Thyroid gland (tissue), 4 donors: ENCODE data around the gene DDHD1. TPM values are rescaled to one million over a fixed set of nuclear protein-coding genes. Genes with fewer than 3 reads are reported as not detected.
"Not testable (repeated sequence)": the region's sequence is repeated elsewhere in the genome, so short reads cannot be mapped to it uniquely, and the experiment has no call there.

ENCODE experiments used
- DNase-seq, 2 donors: peaks; one replicate each; pipeline ENCODE4 v3.0.0-alpha.2; 2019
- H3K27ac ChIP-seq, 3 donors: fragments of 200-600 bp; sonication (generic); 1 replicate in 2 of 3; 2 replicates in 1 of 3; pipeline ENCODE4 v1.5.1; 2016 to 2019; ENCODE audit warnings: mild to moderate bottlenecking in 1 of 3, moderate library complexity in 1 of 3
- H3K27me3 ChIP-seq: fragments of 200-600 bp; sonication (generic); one replicate; pipeline ENCODE4 v1.5.1; 2019
- H3K36me3 ChIP-seq, 2 donors: fragments of 200-600 bp; sonication (generic); one replicate each; pipeline ENCODE4 v1.5.1; 2016 to 2019
- H3K4me1 ChIP-seq, 2 donors: fragments of 200-600 bp; sonication (generic); one replicate each; pipeline ENCODE4 v1.5.1; 2017 to 2019
- H3K4me3 ChIP-seq, 3 donors: fragments of 200-600 bp; sonication (generic); replicated peaks in 1 of 3; 1 replicate in 2 of 3; 2 replicates in 1 of 3; pipeline ENCODE4 v1.5.1; 2016; ENCODE audit warnings: mild to moderate bottlenecking in 1 of 3
- H3K9me3 ChIP-seq: fragments of 200-600 bp; sonication (generic); one replicate; pipeline ENCODE4 v1.5.1; 2017
- CTCF ChIP-seq, 6 experiments: fragments of 200-600 bp in 3 of 6; fragments of 450-650 bp in 3 of 6; sonication (generic) in 3 of 6; IDR thresholded peaks; one replicate each; pipeline ENCODE4 v1.5.1; 2016 to 2019; ENCODE audit warnings: antibody characterized with exemption in 6 of 6, mild to moderate bottlenecking in 2 of 6, inconsistent platforms in 1 of 6, moderate library complexity in 1 of 6
- POLR2A ChIP-seq, 2 donors: fragments of 450-650 bp; IDR thresholded peaks; one replicate each; pipeline ENCODE4 v1.6.1; 2017; ENCODE audit warnings: antibody characterized with exemption in 2 of 2, mild to moderate bottlenecking in 2 of 2, moderate library complexity in 1 of 2
- WGBS, 2 donors: methylation state at CpG; one replicate each; pipeline ENCODE4 v1.1.5; 2017; 5-methylcytosine and 5-hydroxymethylcytosine counted together
- intact Hi-C: fragments of 100-400 bp; cut with DNase I; formaldehyde crosslinking; loops from one replicate; pipeline ENCODE4 v1.15.1; 2023
- total RNA-seq, 4 donors: library from RNA; depleted of rRNA; stranded (reverse); fragments of >200 nt; gene quantifications; one replicate each; pipeline ENCODE4 v1.2.3, GENCODE V29; 2016

Gene DDHD1
- total RNA-seq, 4 donors from 2014 or later, result 17.1 to 34.6 (median 18.5) TPM

- Histone ChIP-seq H3K27ac (no peak overlapping the region), H3K4me3 (no peak overlapping the region), H3K36me3 (no peaks in the 10 kb centered on the region), H3K9me3 (no peaks in the 10 kb centered on the region), H3K4me1 (no peaks in the 10 kb centered on the region), H3K27me3 (no peaks in the 10 kb centered on the region)
- no peak for TF ChIP-seq CTCF (IDR thresholded peaks at IDR 0.05)
- TF ChIP-seq POLR2A (IDR thresholded peaks at IDR 0.05), result no peak
- WGBS, 2 donors, result 96 to 99% methylated on average over 1 of the region's 1 CpG
- intact Hi-C loops, result no loop called here
- no peak for DNase-seq
Observed at GRCh38 chr14:53093206-53093605, 59.9 kb downstream of the DDHD1 start.

- H3K4me3 ChIP-seq, result no peak overlapping the region
Observed at GRCh38 chr14:53090853-53091252, 62.3 kb downstream of the DDHD1 start.

GRCh38 chr14:53084954-53085353 is 68.2 kb downstream of the DDHD1 start:
- 96 to 100% methylated on average over 5 to 7 of the region's 7 CpGs for WGBS, 2 donors
- H3K27me3 ChIP-seq, intact Hi-C loops: not testable (repeated sequence)

More at GRCh38 chr14:53090853-53091252, 62.3 kb downstream of the DDHD1 start:
- Histone ChIP-seq H3K27me3 (no peaks in the 10 kb centered on the region), H3K27ac (no peak overlapping the region), H3K4me1 (no peaks in the 10 kb centered on the region), H3K9me3 (no peaks in the 10 kb centered on the region), H3K36me3 (no peaks in the 10 kb centered on the region)
- WGBS, 2 donors, result 96% methylated on average over 2 of the region's 2 CpGs
- TF ChIP-seq CTCF (IDR thresholded peaks at IDR 0.05), result no peak
- no peak for TF ChIP-seq POLR2A (IDR thresholded peaks at IDR 0.05)
- intact Hi-C loops, result no loop called here
- no peak for DNase-seq

GRCh38 chr14:53064475-53064874 is 88.6 kb downstream of the DDHD1 start:
- intact Hi-C loops, result no loop called here
- 55 to 58% methylated on average over 1 of the region's 1 CpG for WGBS, 2 donors
- H3K27me3 ChIP-seq, result no peaks in the 10 kb centered on the region
- H3K9me3 ChIP-seq, result no peaks in the 10 kb centered on the region
- H3K4me3 ChIP-seq, result no peak overlapping the region
- H3K27ac ChIP-seq, result no peak overlapping the region
- no peaks in the 10 kb centered on the region for H3K4me1 ChIP-seq
- DNase-seq, result no peak
- TF ChIP-seq CTCF (IDR thresholded peaks at IDR 0.05) (no peak), POLR2A (IDR thresholded peaks at IDR 0.05) (no peak)
- H3K36me3 ChIP-seq, result no peaks in the 10 kb centered on the region

More at GRCh38 chr14:53084954-53085353, 68.2 kb downstream of the DDHD1 start:
- not testable (repeated sequence) for H3K27ac ChIP-seq, H3K36me3 ChIP-seq, H3K4me1 ChIP-seq, DNase-seq, H3K4me3 ChIP-seq, H3K9me3 ChIP-seq

GRCh38 chr14:53062856-53063255 is 90.3 kb downstream of the DDHD1 start:
- no peaks in the 10 kb centered on the region for H3K27me3 ChIP-seq
- no peaks in the 10 kb centered on the region for H3K4me1 ChIP-seq
- no peak overlapping the region for H3K4me3 ChIP-seq
- H3K36me3 ChIP-seq, result no peaks in the 10 kb centered on the region
- TF ChIP-seq CTCF (IDR thresholded peaks at IDR 0.05), result no peak
- TF ChIP-seq POLR2A (IDR thresholded peaks at IDR 0.05), result no peak
- 87 to 91% methylated on average over 8 of the region's 8 CpGs for WGBS, 2 donors
- H3K9me3 ChIP-seq, result no peaks in the 10 kb centered on the region
- H3K27ac ChIP-seq, result no peak overlapping the region
- DNase-seq, result no peak
- intact Hi-C loops, result no loop called here

GRCh38 chr14:53060046-53060445 is 93.1 kb downstream of the DDHD1 start:
- no peaks in the 10 kb centered on the region for H3K36me3 ChIP-seq
- no peaks in the 10 kb centered on the region for H3K27me3 ChIP-seq
- H3K4me3 ChIP-seq, result no peak overlapping the region
- 88 to 90% methylated on average over 1 of the region's 1 CpG for WGBS, 2 donors
- no peaks in the 10 kb centered on the region for H3K4me1 ChIP-seq
- intact Hi-C loops, result no loop called here
- H3K9me3 ChIP-seq, result no peaks in the 10 kb centered on the region
- H3K27ac ChIP-seq, result no peak overlapping the region
- no peak for TF ChIP-seq POLR2A (IDR thresholded peaks at IDR 0.05)
- DNase-seq, result no peak
